K562 (cell line): ENCODE measurements around the gene OPCML. TPM values are rescaled to one million over a fixed set of nuclear protein-coding genes. Genes with fewer than 3 reads are reported as not detected.

Source experiments
- ATAC-seq: fragments of 200-7000 bp; cut with Tn5 transposase; 3 replicates; pipeline ENCODE4 v1.9.1; 2020; ENCODE audit warnings: moderate library complexity
- BruUV-seq: library from RNA; stranded (reverse); fragments of 400-500 nt; replicated peaks from 2 replicates; lab custom pipeline; 2021; lab: Mats Ljungman, UMichigan
- CTCF ChIA-PET: fragments of 300-600 bp; formaldehyde crosslinking; extraction: SDS; loops from one replicate; lab custom pipeline; 2021; ENCODE audit warnings: low intra/inter-chr PET ratio; lab: Yijun Ruan, JAX
- POLR2A ChIA-PET: fragments of 300-600, 350-650 bp; sonication (Branson Sonifier 250); formaldehyde crosslinking; extraction: SDS; loops from one replicate; lab custom pipeline; 2021; ENCODE audit warnings: antibody characterized with exemption, inconsistent platforms; lab: Yijun Ruan, JAX
- DNase-seq, 4 experiments: peaks; one replicate each; pipeline versions ENCODE4 v3.0.0 to v3.0.0-alpha.2; 2011 to 2018; ENCODE audit warnings: low spot score in 3 of 4, mixed read lengths in 3 of 4; ENCODE audit errors: extremely low read depth in 1 of 4
- FAIRE-seq: peaks from 2 replicates; lab custom pipeline; 2011; peaks lifted over from hg19 to GRCh38; lab: Jason Lieb, UNC
- H2AFZ ChIP-seq: 2 replicates; pipeline ENCODE4 v1.6.0; 2011; ENCODE audit warnings: low read depth, low read length, control low read depth, inconsistent platforms
- H3K27ac ChIP-seq: fragments of 200-600 bp; 3 replicates; pipeline ENCODE4 v1.8.0; 2011; ENCODE audit warnings: low read depth, mild to moderate bottlenecking, control low read depth, inconsistent platforms, low read length, moderate library complexity, mixed read lengths; ENCODE audit errors: extremely low read depth
- H3K27me3 ChIP-seq, 2 experiments: fragments of 300-600 bp in 1 of 2; 2 replicates in 1 of 2; 3 replicates in 1 of 2; pipeline versions ENCODE4 v1.6.0 to v1.8.0; 2011; ENCODE audit warnings: inconsistent platforms in 2 of 2, low read length in 2 of 2, mild to moderate bottlenecking in 1 of 2, mixed read lengths in 1 of 2, moderate library complexity in 1 of 2; ENCODE audit not compliant: control insufficient read depth in 2 of 2, insufficient read depth in 2 of 2
- H3K36me3 ChIP-seq: fragments of 300-600 bp; 3 replicates; pipeline ENCODE4 v1.8.0; 2011; ENCODE audit warnings: mild to moderate bottlenecking, low read length, inconsistent platforms; ENCODE audit not compliant: control insufficient read depth, insufficient read depth
- H3K4me1 ChIP-seq, 2 experiments: fragments of 200-600 bp in 1 of 2; replicated peaks in 1 of 2; 2 replicates in 1 of 2; 3 replicates in 1 of 2; pipeline versions ENCODE4 v1.5.1 to v1.8.0; 2011; ENCODE audit warnings: inconsistent platforms in 2 of 2, low read length in 2 of 2, mild to moderate bottlenecking in 1 of 2, mixed read lengths in 1 of 2, moderate library complexity in 1 of 2; ENCODE audit not compliant: control insufficient read depth in 2 of 2, insufficient read depth in 2 of 2
- H3K4me2 ChIP-seq: 2 replicates; pipeline ENCODE4 v1.6.1; 2011; ENCODE audit warnings: low read length, control low read depth, inconsistent platforms, mixed read lengths; ENCODE audit not compliant: insufficient read depth
- H3K4me3 ChIP-seq: fragments of 200-600 bp; sonication (generic), shearing (Covaris generic); 2 replicates; pipeline ENCODE4 v1.5.1; 2016; ENCODE audit warnings: control low read depth, inconsistent platforms
- H3K79me2 ChIP-seq: fragments of 200-600 bp; 3 replicates; pipeline ENCODE4 v1.8.0; 2011; ENCODE audit warnings: low read length, inconsistent platforms; ENCODE audit not compliant: control insufficient read depth, insufficient read depth
- H3K9ac ChIP-seq, 2 experiments: 2 replicates each; pipeline versions ENCODE4 v1.6.0 to v1.6.1; 2011; ENCODE audit warnings: low read depth in 2 of 2, low read length in 2 of 2, control low read depth in 1 of 2, inconsistent platforms in 1 of 2, mild to moderate bottlenecking in 1 of 2, mixed read lengths in 1 of 2; ENCODE audit not compliant: insufficient read depth in 1 of 2
- H3K9me1 ChIP-seq: one replicate; pipeline ENCODE4 v1.6.0; 2011; ENCODE audit warnings: inconsistent platforms, mild to moderate bottlenecking, low read length, moderate library complexity; ENCODE audit not compliant: control insufficient read depth, insufficient read depth
- H3K9me3 ChIP-seq: replicated peaks from 2 replicates; pipeline ENCODE4 v1.5.1; 2011; ENCODE audit warnings: low read depth, low read length, inconsistent platforms; ENCODE audit not compliant: control insufficient read depth, insufficient read depth
- H4K20me1 ChIP-seq: replicated peaks from 2 replicates; pipeline ENCODE4 v1.6.1; 2011; ENCODE audit warnings: low read length, inconsistent platforms, mixed read lengths; ENCODE audit not compliant: control insufficient read depth, insufficient read depth
- CHD4 ChIP-seq: fragments of 200-600 bp; sonication (generic); IDR thresholded peaks from 3 replicates; pipeline ENCODE4 v1.6.1; 2012; ENCODE audit warnings: low read depth, mild to moderate bottlenecking, mixed read lengths, low read length, inconsistent platforms; ENCODE audit not compliant: insufficient read depth, insufficient replicate concordance, poor library complexity, severe bottlenecking
- CLOCK ChIP-seq: fragments of 250-450 bp; sonication (Bioruptor Pico); IDR thresholded peaks from 2 replicates; pipeline ENCODE4 v1.4.0; 2020; ENCODE audit warnings: mild to moderate bottlenecking, moderate library complexity, borderline replicate concordance
- HDAC3 ChIP-seq: fragments of 450-650 bp; IDR thresholded peaks from 2 replicates; pipeline ENCODE4 v1.6.1; 2018; ENCODE audit warnings: borderline replicate concordance, mild to moderate bottlenecking, moderate library complexity; ENCODE audit not compliant: partially characterized antibody
- NFATC3 ChIP-seq: fragments of 450-650 bp; IDR thresholded peaks from 2 replicates; pipeline ENCODE4 v1.6.1; 2017; ENCODE audit warnings: mild to moderate bottlenecking
- PTRF ChIP-seq: fragments of 450-650 bp; IDR thresholded peaks from 2 replicates; pipeline ENCODE4 v1.6.1; 2016; ENCODE audit warnings: mild to moderate bottlenecking, missing genetic modification characterization, missing compliant biosample characterization
- TAF15 ChIP-seq: fragments of 200-400 bp; formaldehyde crosslinking; IDR thresholded peaks from 2 replicates; pipeline ENCODE4 v1.6.1; 2017; ENCODE audit warnings: mild to moderate bottlenecking, low read depth, low read length, moderate library complexity
- ZSCAN32 ChIP-seq: fragments of 450-650 bp; formaldehyde crosslinking; IDR thresholded peaks from 2 replicates; pipeline ENCODE4 v1.4.0; 2020; ENCODE audit warnings: mild to moderate bottlenecking, moderate library complexity
- WGBS: fragments of 100-300 bp; shearing (Covaris generic); methylation state at CpG from one replicate; pipeline ENCODE4 v1.1.6; 2016; ENCODE audit warnings: low coverage, mixed read lengths; ENCODE audit not compliant: insufficient coverage; ENCODE audit errors: missing lambda C conversion rate; 5-methylcytosine and 5-hydroxymethylcytosine counted together
- in situ Hi-C: fragments of 300-500 bp; cut with MboI; formaldehyde crosslinking; loops from 4 replicates; pipeline ENCODE4 v1.15.0; 2018; ENCODE audit warnings: inconsistent platforms, mixed read lengths
- intact Hi-C: fragments of 100-400 bp; cut with micrococcal nuclease; formaldehyde crosslinking; loops from 2 replicates; pipeline ENCODE4 v1.14.2; 2022
- polyA plus RNA-seq, 8 experiments: library from polyadenylated mRNA; depleted of rRNA in 4 of 8; stranded (reverse) in 5 of 8; unstranded in 3 of 8; fragments of >200 nt; fragmentation: Nextera tagmentation in 2 of 8; fragmentation: Illumina TruSeq in 1 of 8; extraction: Ambion mirVana in 2 of 8; extraction: Trizol in 1 of 8; gene quantifications; 2 replicates each; pipeline versions ENCODE4 v1.2.1 to v1.2.3, GENCODE V29; 2011 to 2014; ENCODE audit warnings: inconsistent platforms in 1 of 8, missing spikeins in 1 of 8
- total RNA-seq, 7 experiments: library from RNA; depleted of rRNA in 6 of 7; stranded (reverse); fragments of >200 nt in 6 of 7; fragmentation: Illumina TruSeq in 2 of 7; extraction: Trizol in 2 of 7; gene quantifications; 2 replicates each; pipeline versions ENCODE4 v1.2.1 to v1.2.3, GENCODE V29; 2011 to 2021; ENCODE audit warnings: low replicate concordance in 1 of 7
- TF ChIP-seq, protein P1 (sequence below): IDR thresholded peaks from 2 replicates; pipeline ENCODE4 v1.6.1; 2012; ENCODE audit warnings: low read depth, low read length, improper control_type of control experiment, borderline replicate concordance

The OPCML gene
- total and polyA plus RNA-seq, 9 of the 15 experiments (the other 6 are each of a cell fraction or from before 2014, with no cell fraction given): not detected

GRCh38 chr11:132457445-132457844 is 1074.9 kb downstream of the OPCML start:
- no TSS peak for BruUV-seq
- H3K9me3 ChIP-seq: no peaks in the 10 kb centered on the region
- ATAC-seq (no peak), DNase-seq (no peak), FAIRE-seq (no peak)
- no peaks in the 10 kb centered on the region for H3K9me1 ChIP-seq
- H3K4me1 ChIP-seq: no peaks in the 10 kb centered on the region
- no peak overlapping the region for H3K4me2 ChIP-seq
- H3K27me3 ChIP-seq: no peaks in the 10 kb centered on the region
- no peak for TF ChIP-seq TAF15
- no peak for TF ChIP-seq HDAC3
- TF ChIP-seq PTRF (tag): no peak
- TF ChIP-seq, protein P1, sequence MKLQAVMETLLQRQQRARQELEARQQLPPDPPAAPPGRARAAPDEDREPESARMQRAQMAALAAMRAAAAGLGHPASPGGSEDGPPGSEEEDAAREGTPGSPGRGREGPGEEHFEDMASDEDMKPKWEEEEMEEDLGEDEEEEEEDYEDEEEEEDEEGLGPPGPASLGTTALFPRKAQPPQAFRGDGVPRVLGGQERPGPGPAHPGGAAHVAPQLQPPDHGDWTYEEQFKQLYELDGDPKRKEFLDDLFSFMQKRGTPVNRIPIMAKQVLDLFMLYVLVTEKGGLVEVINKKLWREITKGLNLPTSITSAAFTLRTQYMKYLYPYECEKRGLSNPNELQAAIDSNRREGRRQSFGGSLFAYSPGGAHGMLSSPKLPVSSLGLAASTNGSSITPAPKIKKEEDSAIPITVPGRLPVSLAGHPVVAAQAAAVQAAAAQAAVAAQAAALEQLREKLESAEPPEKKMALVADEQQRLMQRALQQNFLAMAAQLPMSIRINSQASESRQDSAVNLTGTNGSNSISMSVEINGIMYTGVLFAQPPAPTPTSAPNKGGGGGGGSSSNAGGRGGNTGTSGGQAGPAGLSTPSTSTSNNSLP: no peak
- TF ChIP-seq CHD4: no peak
- no peak for TF ChIP-seq NFATC3
- TF ChIP-seq CLOCK (CRISPR knock-in tag): no peak
- no peak for TF ChIP-seq ZSCAN32
- intact Hi-C loops (no loop called here), in situ Hi-C loops (no loop called here)
- no peaks in the 10 kb centered on the region for H3K79me2 ChIP-seq
- no peaks in the 10 kb centered on the region for H3K36me3 ChIP-seq
- 0% methylated on average over 2 of the region's 2 CpGs for WGBS
- no peak overlapping the region for H3K27ac ChIP-seq
- H2AFZ ChIP-seq: no peak overlapping the region
- H3K4me3 ChIP-seq: no peak overlapping the region
- CTCF ChIA-PET: no interaction called here
- H3K9ac ChIP-seq: no peak overlapping the region
- H4K20me1 ChIP-seq: no peaks in the 10 kb centered on the region
- POLR2A ChIA-PET: no interaction called here
